HG03097 (cell line): ENCODE measurements around the gene ZIC1.

Experiments
- ATAC-seq: cut with Tn5 transposase; IDR thresholded peaks from one replicate; pipeline ENCODE4 v1.9.1; 2021; ENCODE audit not compliant: unreplicated experiment, low FRiP score

ZIC1 gene

DNA sequence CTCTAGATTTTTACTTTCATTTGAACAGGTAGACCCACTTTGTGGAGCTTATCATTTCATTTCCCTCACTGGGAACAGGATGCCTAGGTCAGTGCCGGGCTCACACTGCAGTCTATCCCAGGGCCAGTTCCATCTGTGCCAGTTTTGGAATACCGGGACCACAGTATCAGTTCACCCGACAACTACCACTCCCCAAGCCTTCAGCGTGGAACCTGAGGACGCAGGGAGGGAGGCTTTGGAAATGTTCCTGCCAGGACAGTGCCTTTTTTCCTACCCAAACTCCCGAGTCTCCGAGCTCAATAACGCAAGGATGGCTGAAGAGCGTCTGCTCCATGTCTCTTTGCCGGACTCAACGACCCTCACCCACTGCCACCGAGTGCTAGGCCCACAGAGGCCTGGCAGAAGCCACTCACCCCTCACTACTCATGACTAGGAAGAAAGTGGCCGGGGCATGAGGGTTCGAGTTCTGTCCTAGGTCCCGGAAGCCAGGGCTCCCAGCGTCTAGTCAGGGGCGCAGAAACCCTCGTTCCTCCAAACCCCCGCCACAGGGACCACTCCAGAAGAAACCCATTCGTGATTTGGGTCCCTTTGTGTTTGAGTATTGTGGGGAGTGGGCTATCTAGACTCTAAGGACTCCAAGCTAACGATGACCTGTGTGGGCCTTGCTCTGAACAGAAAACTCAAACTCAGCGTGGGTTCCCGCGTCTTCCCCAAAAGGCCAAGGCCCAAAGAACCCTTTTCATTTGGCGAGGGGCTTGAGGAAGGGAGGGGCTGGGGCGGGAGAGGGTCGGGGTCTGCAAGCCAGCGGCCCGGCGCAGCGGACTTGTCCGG is 11.4 kb downstream of the ZIC1 start:
- ATAC-seq = no peak

DNA sequence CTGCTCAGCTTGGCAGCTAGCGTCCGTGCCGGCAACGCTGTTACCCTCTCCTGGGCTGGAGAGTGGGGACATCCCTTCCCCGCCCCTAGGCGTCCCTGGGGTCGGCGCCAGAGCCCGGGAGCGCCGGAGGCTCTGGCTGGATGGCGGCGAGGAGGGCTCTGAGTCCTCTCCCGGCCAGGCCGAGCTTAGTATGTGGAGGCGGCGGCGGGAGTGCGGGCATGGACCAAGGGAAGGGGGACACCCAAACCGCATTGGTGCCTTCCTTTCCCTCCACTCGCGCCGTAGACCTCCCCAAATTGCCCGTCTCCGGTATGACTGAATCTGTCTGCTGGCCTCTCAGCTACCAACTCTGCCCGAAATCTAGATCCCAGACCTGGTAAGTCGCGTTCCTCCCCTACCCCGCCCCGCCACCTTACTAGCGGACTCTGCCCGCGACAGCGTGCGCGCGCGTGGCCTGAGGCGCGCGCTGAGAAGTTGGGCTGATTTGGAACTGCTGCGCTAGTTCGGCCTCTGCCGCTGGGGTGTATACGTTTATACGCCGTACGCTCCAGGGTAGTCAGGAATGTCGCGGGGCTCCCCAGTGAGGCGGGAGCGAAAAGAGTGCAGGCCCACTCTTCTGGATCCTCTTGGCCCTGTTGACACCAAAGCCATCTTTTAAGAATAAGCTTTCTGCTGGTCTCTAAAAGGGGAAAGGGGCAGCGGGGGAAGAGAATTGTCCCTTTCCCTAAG is 12.2 kb downstream of the ZIC1 start:
- ATAC-seq = no peak

DNA sequence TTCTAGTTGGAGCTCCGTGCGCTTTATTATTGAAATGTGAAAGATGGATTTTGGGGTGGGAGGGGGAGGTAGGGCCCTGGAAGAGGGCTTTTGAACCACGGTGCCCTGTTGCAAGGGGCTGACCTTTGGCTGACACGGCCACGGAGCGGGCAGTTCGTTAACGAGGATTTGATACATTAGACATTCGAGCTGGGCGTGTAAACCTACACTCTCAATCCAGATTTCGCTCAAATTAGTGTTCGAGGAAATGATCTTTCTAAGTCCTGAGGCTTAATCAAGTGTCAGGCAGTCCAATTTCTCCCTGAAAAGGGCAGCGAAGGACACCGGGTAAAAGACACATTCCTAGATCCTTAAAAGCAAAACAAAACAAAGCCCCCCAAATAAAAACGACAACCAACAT is 13.0 kb downstream of the ZIC1 start:
- no peak for ATAC-seq

DNA sequence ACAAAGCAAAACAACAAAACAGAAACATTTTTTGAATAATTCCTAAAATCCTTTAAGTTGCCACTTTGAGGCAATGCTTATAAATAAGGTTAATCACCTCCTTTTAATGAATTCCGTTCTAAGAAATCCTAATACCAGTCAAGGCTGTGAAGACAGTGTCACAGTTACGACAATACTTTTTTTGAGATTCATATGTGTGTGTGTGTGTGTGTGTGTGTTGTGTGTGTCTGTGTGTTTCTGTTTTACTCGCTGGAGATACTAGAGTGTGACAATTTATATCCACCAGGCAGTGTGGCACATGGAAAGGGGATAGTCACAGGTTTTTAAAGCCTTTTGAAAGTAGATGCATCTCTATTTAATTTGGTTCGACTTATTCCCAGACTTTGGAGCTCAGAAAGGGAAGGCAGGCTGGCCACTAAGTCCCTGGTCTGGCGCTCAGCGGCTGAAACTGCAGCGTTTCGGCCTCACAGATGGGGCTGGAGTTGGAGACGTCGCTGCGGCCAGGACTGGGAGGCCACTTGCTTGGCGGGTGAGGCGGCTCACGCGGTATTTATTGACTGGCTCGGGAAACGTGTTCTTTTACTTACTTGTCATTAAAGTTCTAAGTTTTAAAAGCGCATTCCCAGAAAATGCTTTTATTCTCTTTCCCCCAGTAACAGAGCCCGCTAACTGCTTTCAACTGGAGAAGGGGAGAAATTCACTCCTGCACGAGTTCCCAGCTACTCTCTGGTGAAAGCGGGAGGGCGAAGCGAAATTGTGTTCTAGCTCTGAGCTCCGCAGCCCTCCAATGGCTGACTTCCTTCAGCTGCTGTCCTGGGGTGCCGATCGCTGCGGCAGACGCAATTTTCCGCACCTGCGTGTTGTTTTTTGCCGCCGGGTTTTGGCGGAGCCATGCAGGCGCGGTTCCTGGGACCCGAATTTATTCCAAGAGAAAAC is 13.7 kb downstream of the ZIC1 start:
- ATAC-seq = no peak

DNA sequence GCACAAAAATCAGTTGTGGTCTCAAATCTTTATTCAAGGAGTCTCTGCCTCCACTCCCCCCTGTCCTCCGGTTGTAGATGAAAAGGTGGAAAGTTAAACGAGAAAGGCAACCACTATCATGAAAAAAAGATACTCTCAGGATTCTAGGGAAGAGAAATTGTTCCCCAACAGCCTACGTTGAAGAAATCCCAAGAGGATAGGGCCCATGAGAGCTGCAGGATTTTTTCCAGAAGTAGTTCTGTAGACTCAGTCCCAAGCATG is 14.3 kb downstream of the ZIC1 start:
- ATAC-seq = no peak

DNA sequence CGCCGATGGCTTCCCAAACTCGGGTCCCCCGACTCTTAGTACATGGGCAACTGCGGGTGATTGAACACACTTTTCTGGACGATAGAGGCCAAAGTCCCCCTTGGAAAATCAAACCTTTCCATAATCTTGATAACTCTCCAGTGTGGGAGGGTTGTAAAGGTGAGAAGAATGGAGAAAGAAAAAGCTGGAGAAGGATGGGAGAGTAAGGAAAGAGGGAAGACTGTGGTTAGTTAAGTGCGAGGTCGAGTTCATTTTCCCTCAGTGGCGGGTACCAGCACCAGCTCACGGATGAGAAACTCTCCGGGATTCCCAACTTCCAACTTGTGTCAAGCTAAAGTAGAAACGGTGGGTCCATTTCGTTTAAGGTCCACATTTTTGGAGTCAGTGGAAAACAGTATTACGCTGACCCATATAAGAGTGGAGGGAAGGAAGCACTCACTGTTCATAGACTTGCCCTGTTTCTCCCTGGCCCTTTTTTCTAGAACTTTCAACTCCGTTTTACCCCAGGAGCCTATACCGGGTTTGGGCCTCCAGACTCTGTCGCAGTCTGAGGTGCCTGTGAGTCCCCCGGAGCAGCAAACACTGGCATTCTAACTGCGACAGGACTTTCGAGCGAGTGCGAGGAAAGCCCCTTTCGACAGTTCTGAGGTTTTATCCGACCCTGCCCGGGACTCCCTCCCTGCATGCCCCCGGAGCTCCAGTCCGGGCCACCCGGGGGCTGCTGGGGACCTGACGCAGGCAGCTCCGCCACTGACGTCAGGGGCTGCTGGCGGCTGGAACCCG is 14.8 kb downstream of the ZIC1 start:
- ATAC-seq = no peak

DNA sequence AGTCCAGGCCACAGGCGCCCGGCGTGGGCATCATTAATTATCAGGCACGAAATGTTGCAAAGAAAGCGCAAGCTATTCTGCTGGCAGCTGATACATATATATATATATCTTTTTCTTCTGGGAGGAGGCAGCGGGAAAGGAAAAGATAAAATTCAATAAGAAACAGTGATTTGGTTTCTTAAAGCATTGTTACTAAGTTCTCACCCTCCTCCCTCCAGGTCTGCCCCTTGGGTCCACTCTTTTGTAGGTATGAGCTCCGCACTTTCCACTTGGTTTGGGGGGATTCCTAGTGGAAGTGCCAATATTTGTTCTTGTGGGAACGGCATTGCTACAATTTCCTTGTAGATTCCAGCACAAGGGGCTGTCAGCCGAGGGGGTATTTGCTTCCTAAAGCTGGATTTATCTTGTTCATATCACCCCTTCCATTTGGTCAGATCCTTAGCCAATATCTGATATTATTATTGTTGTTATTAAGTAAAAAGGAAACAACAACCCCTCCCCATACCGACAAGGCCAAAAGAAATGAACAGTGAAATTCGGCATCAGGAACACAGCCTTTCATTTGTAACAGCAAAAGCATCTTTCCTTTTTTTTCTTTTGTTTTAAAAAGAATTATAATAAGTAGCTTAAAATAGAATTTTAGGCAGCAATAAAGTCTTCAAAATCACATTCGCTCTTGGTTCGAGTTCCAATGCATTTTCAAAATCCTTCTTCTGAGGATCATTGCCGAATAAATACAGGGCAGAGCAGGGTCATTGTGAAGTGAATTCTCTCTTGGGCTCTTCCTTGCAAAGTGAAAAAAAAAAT is 15.6 kb downstream of the ZIC1 start:
- ATAC-seq = no peak

DNA sequence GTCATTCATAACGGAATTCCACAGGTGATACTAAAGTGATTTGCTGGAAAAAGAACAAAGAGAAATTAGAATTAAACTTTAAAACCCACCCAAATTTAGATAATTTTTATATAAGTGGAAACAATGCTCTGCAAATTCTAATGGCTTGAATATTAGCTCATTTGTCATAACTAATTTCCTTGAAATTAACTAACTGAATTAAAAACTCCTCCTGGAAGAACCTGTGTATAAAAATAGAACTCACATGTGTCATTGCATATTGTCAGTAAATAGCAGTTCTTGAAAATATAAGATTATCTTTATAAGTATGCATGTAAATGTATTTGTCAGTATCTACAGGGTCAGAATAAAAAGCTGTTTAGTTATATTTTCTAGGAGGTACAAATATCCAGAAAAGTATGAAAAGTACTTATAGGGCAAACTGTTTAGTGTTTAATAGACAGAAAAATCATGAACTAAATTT is 16.3 kb downstream of the ZIC1 start:
- no peak for ATAC-seq

DNA sequence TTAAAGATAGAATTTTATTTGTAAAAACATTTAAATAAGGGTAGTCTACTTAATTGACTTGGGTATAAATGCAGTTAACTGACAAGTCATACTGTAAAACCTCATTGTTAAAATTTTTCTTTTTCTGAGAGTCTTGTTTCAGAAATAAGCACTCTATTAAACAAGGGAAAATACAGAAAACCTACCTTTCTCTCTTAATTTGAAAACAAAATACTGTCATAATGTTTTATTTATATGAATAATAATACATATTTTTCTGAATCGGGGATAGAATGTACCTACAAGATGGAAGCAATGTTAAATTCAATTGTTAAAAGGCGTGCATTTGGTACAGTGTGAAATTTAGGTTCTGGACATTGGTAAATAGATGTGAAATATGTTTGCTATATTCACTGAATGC is 17.8 kb downstream of the ZIC1 start:
- ATAC-seq = no peak

DNA sequence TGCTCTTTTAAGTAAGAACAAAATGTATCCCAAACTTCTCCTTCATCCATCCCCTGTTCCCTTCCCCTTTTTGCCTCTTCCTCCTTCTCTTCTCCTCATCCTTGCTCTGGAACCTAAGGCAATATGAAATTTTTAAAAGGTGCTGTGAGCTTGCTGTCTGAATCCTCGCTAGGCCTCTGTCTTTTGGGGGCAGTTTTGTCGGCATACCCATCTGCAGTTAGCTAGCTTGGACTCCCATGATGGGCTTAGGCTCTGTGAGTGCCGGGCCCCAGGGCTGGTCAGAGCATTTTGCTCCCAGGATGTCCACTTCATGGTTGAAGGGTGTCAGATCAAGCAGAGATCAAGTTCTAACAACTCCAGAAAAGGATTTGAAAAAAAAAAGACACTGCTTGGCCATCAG is 18.6 kb downstream of the ZIC1 start:
- no peak for ATAC-seq

DNA sequence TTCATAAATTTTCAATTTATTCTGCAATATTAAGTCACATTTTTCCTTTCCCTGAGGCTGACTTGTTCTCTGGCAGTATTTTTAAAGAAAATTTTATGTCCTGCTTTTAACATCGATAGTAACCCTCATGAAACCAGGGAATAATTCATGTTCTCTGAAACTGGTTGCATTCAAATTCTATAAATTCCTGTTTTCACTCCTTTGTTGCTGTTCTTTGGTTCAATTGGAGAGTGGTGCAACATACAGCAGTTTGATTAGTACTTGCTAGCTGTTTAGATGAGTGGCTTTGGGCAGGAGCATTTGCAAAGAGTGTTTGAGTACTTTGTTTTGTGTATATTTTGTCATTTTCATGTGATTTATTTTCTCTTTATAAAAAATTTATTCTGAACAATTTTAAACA is 19.2 kb downstream of the ZIC1 start:
- no peak for ATAC-seq

DNA sequence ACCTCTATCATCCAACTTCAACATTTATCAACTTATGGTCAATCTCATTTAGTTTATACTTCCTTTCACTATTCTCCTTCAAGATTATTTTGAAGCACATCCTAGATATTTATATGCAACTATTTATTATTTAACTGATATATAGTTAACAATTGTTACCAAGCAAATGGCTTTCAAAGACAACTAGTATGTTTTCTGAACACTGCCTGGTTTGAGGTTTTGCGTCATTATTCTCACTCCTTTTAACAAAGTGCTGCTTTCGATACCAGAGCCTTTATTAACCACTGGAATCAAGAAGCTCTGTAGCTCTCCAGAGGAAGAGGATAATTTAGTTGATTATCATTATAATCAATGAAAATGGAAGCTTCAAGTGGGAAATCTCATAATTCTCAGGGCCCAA is 19.6 kb downstream of the ZIC1 start:
- ATAC-seq = no peak

DNA sequence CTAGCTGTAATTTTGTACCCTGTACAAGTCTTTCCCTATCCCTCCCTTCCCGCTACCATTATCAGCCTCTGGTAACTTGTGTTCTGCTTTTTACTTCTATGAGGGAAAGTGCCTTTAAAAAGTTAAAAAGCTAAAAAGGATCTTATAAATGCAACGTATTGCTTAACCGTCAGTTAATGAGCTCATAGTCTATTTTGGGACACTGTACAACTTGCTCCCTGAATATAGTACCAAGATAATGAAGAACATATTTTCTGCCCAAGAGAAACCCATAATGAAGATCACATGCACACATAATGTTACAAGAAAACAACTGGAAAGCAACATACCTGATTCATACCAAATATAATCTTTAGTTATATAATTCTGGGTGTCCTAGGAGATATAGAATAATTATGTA is 22.6 kb downstream of the ZIC1 start:
- no peak for ATAC-seq

DNA sequence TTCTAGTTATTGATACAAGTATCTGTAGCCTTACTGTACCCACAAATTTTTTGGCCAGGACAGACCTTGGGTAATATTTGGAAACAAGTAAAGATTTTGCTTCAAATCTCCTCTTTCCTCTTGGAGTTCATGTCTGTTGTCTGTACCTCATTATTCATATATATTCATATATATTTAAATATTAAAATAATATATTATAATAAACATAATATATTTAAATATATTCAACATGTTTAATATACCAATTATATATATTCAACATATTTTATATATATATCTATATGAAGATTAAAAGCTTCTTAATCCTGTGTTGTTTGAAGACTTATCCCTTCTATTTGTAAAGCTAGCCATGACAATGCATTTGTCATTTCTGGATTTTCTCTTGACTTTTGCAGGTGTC is 38.1 kb downstream of the ZIC1 start:
- ATAC-seq = no peak

DNA sequence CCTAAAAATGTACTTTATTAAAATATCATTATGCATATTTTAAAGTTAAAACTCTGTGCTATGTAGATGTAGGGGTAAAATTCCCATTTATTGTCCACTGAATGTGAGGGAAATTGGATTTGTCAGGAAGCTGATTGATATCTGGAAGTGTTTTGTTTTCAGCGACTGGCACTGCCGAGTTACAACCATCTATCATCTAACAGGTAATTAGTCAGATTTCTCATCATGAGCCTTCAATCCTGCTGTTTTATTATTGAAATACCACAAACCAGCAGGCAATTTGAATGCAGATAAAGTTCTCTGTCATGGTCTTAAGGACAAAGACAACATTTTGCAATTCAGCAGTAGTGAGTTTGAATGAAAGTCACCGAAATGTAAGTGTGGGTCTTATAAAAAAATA is 40.5 kb downstream of the ZIC1 start:
- ATAC-seq = no peak

DNA sequence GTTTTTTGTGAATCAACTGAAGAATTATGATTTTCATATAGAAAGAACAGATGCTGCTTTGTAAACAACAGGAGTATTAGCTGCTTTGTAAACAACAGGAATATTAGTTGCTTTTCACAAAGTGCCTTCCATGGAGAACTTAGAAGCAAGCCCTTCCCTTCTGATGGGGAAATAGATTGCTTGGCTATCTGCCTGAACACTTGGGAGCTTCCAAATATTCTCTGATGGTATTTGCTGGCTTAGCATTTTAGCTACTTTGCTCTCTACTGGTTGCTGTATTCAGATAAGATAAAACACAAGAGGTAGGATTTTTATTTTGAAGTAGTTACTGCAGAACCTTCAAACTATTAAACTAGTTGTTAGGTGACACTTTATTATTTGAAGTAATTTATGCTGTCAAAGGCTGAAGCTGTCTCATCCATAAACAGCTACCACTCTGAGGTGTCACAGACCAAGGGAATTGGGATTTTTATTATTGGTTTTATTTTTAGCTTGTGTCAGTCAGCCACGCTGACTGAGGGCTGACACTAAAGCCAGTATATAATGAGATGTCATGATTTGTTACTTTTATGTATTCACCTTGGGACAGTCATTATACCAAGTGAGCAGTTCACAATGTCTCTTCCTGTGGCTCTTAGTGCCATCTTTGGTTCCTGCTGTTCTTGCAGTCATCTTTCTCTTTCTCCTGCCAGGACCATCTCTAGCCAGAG is 50.0 kb downstream of the ZIC1 start:
- no peak for ATAC-seq

DNA sequence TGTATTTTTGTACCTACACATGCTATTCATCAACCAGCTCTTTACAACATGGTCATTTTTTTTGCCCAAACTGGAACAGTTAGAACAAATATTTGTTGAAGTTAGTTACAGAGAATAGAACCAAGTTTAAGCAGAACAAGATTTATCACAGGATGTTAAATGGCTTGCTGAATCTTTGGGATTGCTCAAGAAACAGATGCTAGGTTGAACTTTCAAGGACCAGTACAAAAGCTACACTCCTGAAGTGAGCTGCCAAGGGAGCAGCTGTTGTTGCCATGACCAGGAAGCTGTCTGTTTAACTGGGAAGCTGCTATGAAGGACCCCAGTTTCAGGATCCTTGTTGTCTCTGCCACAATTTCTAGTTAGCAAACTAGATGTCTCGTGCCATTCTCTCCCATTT is 53.7 kb downstream of the ZIC1 start:
- no peak for ATAC-seq
